Ovary (tissue), 3 donors: ENCODE measurements around the gene MYL5.

ENCODE experiments used
- CTCF ChIP-seq, 3 donors: fragments of 450-650 bp in 2 of 3; fragments of 200-600 bp in 1 of 3; IDR thresholded peaks; one replicate each; pipeline versions ENCODE4 v1.5.1 to v1.8.0; 2016 to 2022; ENCODE audit warnings: antibody characterized with exemption in 3 of 3, mild to moderate bottlenecking in 1 of 3
- POLR2A ChIP-seq: fragments of 450-650 bp; IDR thresholded peaks from one replicate; pipeline ENCODE4 v1.6.1; 2017; ENCODE audit warnings: antibody characterized with exemption, mild to moderate bottlenecking, moderate library complexity
- donor health status: DM: no; HTN: no; CAD: no.

DNA sequence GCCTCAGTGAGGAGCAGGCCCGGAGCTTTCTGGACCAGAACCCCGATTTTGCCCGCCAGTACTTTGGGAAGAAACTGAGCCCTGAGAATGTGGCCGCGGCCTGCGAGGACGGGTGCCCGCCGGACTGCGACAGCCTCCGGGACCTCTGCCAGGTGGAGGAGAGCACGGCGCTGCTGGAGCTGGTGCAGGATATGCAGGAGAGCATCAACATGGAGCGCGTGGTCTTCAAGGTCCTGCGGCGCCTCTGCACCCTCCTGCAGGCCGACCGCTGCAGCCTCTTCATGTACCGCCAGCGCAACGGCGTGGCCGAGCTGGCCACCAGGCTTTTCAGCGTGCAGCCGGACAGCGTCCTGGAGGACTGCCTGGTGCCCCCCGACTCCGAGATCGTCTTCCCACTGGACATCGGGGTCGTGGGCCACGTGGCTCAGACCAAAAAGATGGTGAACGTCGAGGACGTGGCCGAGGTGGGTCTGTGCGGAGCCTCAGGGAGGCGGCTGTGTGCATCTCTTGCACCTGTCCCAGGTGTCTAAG lies 48.6 kb upstream of the MYL5 start:
- TF ChIP-seq CTCF (IDR thresholded peaks at IDR 0.05) (no peak), POLR2A (no peak)
